Smooth muscle cell of the umbilical artery (primary cell): Measurements from ENCODE around the gene CDCA7. TPM values are rescaled to one million over a fixed set of nuclear protein-coding genes. Genes with fewer than 3 reads are reported as not detected.

Experiments used
- total RNA-seq: library from RNA; depleted of rRNA; stranded (reverse); fragments of >200 nt; gene quantifications from 2 replicates; pipeline ENCODE4 v1.2.3, GENCODE V29; 2014

CDCA7 gene
- total RNA-seq, result 0.89 and 8.8 TPM in 2 replicates

DNA sequence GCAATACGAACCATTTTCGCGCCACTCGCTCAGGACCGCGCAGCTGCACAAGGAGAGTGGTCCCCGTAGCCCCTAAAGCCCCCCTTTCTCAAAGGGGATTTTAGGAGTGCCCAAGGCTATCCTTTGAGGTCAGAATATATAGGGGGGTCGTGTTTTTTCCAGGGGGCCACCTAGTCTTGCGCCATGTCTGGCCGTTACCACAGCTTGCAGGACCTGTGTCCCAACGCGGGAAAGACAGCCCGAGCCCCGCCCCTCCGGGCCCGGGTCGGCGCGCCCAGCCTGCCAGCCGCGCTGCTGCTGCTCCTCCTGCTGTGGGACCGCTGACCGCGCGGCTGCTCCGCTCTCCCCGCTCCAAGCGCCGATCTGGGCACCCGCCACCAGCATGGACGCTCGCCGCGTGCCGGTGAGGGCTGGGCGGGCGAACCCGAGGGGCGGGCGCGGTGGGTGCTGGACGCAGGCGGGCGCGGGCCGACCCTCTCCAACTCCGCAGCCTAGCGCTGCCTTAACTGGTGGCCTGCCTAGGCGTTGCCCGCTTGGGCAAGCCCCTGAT lies at the start of gene CDCA7:
TSS of gene CDCA7 (plus strand) at position 291 of the 550 bp plus-strand sequence. CDS start at position 383, 92 bp downstream.

